ENCODE results near the gene PSMB2.
"Not testable (repeated sequence)": the region's sequence is repeated elsewhere in the genome, so short reads cannot be mapped to it uniquely, and the experiment has no call there.

PSMB2 gene

DNA sequence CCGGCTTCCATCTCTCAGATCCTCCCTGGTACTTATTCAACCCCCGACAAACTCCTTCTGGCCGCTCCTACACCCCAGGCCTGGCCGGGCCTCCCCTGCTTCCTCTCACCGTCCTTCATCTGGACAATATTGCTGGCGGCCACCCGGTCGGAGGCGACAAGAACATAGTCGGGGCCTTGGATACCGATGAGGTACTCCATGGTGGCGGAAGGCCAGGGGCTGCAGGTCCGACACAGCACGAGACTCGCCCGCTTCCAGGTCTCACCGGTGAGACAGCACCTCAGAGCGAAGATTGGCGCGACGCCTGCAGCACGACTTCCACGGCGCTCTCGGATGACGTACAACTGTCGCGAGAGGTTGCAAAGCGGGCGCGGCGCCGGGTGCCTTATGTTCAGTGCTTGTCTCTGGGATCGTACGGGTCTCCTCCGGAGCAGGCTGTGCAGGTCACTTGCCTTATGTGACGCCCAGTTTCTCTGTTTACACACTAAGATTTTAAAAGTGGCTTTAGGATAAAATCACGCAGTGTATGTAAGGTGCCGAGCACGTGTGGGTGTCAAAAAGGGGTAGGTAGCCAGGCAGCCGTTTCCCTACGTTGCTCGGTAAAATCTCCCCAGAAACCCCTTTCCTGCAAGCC, at the start of gene PSMB2:
Gene PSMB2, minus strand, starts transcription at position 294 of the 634 bp plus-strand sequence. Its CDS starts 94 bp downstream, at position 200.
- DNase-seq (ENCODE audit: low read depth, low spot score), result peak; percentile 96
- peak within 1 kb of the TSS; percentile 99 for H3K4me3 ChIP-seq (ENCODE audit: low read depth, low read length)
- TF ChIP-seq, protein P1, sequence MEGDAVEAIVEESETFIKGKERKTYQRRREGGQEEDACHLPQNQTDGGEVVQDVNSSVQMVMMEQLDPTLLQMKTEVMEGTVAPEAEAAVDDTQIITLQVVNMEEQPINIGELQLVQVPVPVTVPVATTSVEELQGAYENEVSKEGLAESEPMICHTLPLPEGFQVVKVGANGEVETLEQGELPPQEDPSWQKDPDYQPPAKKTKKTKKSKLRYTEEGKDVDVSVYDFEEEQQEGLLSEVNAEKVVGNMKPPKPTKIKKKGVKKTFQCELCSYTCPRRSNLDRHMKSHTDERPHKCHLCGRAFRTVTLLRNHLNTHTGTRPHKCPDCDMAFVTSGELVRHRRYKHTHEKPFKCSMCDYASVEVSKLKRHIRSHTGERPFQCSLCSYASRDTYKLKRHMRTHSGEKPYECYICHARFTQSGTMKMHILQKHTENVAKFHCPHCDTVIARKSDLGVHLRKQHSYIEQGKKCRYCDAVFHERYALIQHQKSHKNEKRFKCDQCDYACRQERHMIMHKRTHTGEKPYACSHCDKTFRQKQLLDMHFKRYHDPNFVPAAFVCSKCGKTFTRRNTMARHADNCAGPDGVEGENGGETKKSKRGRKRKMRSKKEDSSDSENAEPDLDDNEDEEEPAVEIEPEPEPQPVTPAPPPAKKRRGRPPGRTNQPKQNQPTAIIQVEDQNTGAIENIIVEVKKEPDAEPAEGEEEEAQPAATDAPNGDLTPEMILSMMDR (IDR thresholded peaks at IDR 0.05; ENCODE audit: low read depth, low read length), result no peak
- in situ Hi-C loops (cut with HindIII; ENCODE audit: low sequenced_read_pairs), result no loop called here

DNA sequence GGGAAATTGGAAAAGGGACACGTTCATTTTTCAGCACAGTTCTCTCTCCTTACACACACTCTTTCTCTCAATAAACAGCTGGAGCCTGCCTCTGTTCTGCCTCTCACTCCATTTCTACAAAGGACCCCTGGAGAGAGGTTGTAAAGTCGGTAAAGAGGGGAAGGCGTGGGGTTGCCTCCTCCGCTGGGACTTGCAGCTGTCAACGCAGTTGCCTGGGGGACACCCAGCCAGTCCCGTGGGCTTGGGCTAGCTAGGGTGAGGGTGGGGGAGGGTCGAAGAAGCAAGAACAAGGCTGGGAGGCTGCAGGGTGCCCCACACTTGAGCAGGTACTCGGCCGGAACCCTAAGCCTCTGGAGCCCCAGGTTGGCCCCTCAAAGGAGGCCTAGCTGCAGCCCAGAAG, 49.8 kb upstream of the PSMB2 start:
- H3K4me3 ChIP-seq (ENCODE audit: low read depth, low read length), result no peak overlapping the region
- DNase-seq (ENCODE audit: low read depth, low spot score), result no peak
- in situ Hi-C loops (cut with HindIII; ENCODE audit: low sequenced_read_pairs), result no loop called here
- TF ChIP-seq, protein P1 (IDR thresholded peaks at IDR 0.05; ENCODE audit: low read depth, low read length), result no peak

DNA sequence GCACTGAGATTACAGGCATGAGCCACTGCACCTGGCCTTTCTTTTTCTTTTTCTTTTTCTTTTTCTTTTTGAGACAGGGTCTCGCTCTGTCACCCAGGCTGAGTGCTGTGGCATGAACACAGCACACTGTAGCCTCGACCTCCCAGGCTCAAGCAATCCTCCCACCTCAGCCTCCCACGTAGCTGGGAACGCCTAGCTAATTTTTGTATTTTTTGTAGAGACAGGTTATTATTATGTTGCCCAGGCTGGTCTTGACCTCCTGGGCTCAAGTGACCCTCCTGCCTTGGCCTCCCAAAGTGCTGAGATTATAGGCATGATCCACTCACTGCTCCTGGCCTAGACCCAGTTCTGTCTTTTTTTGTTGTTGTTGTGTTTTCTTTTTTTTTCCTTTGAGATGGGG, 48.8 kb upstream of the PSMB2 start:
- DNase-seq (ENCODE audit: low read depth, low spot score); in situ Hi-C loops (cut with HindIII; ENCODE audit: low sequenced_read_pairs); H3K4me3 ChIP-seq (ENCODE audit: low read depth, low read length): not testable (repeated sequence)

DNA sequence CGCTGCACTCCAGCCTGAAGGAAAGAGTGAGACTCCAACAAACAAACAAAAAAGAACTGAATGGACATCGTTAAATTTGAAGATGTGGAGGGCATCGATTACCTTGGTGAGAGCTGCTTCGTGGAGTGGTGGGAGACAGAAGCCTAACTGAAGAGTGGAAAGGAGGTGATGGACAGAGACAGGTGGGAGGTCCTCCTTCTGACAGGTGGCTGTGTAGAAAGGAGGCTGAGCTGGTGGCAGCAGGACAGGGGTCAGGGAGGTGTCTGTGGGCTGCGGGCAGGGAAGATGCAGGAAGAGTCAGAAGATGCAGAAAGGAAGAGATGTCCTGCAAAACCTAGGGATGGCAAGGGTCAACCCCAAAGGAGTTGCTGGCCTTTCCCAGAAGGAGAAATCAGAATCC, 46.8 kb upstream of the PSMB2 start:
- TF ChIP-seq, protein P1 (IDR thresholded peaks at IDR 0.05; ENCODE audit: low read depth, low read length), result no peak
- no peak overlapping the region for H3K4me3 ChIP-seq (ENCODE audit: low read depth, low read length)
- in situ Hi-C loops (cut with HindIII; ENCODE audit: low sequenced_read_pairs), result no loop called here
- DNase-seq (ENCODE audit: low read depth, low spot score), result no peak

DNA sequence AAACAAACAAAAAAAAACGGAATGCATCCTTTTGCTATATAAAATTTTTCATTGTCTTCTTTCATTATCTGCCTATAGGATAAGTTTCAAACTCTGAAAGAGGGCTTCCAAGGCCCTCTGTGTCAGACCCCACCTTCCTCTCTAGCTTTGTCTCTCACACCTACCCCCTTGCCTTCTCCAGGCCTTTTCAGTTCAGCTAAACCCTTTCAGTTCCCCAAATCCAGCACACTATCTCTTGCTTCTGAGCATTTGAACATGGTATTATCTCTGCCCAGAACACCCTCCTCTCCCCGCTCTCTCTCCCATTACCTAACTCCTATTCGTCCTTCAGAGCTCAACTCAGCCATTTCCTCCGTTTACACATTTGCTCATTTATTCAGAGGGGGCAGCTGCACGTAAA, 41.7 kb upstream of the PSMB2 start:
- no peak overlapping the region for H3K4me3 ChIP-seq (ENCODE audit: low read depth, low read length)
- TF ChIP-seq, protein P1 (IDR thresholded peaks at IDR 0.05; ENCODE audit: low read depth, low read length), result no peak
- no peak for DNase-seq (ENCODE audit: low read depth, low spot score)
- in situ Hi-C loops (cut with HindIII; ENCODE audit: low sequenced_read_pairs), result no loop called here

DNA sequence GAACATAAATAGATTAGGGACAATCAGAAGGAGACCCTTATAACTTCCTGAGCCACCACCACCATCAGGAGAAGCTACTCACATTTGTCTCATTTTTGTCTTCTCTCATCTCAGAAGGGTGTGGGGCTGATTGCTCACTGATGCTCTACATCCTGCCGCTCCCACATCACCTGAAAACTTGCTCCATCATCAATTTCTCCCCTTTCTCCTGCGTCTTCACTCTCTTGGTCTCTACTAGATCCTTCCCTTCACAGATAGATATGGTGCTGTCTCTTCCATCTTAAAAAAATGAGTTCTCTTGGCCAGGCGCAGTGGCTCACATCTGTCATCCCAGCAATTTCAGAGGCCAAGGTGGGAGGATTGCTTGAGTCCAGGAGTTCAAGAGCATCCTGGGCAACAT, 38.9 kb upstream of the PSMB2 start:
- no peak overlapping the region for H3K4me3 ChIP-seq (ENCODE audit: low read depth, low read length)
- in situ Hi-C loops (cut with HindIII; ENCODE audit: low sequenced_read_pairs), result no loop called here
- DNase-seq (ENCODE audit: low read depth, low spot score), result no peak
- TF ChIP-seq, protein P1 (IDR thresholded peaks at IDR 0.05; ENCODE audit: low read depth, low read length), result no peak

DNA sequence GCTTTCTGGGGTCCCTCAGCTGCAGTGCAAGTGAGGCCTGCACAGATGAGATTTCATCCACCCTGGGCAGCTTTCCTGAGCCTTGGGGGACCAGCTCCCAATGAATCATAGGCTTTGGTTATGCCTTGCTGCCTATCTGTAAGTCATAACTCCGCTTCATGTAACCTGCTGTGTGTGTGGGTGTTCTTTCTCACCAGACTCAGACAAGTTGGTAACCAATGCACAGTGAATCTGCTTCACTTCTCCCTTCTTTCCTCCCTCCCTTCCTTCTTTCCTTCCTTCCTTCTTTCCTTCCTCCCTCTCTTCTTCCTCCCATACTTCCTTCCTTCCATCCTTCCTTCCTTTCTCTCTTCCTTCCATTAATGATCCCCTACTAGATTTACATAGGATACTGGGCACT, 34.4 kb upstream of the PSMB2 start:
- TF ChIP-seq, protein P1 (IDR thresholded peaks at IDR 0.05; ENCODE audit: low read depth, low read length), result no peak
- H3K4me3 ChIP-seq (ENCODE audit: low read depth, low read length), result no peak overlapping the region

More for the DNA sequence above, 34.4 kb upstream of the PSMB2 start:
- in situ Hi-C loops (cut with HindIII; ENCODE audit: low sequenced_read_pairs), result no loop called here
- DNase-seq (ENCODE audit: low read depth, low spot score), result peak; percentile 11

Data from astrocyte of the spinal cord (primary cell).